H1 (cell line): Measurements from ENCODE around the gene HSDL2. TPM values are rescaled to one million over a fixed set of nuclear protein-coding genes. Genes with fewer than 3 reads are reported as not detected.

Experiments
- BACH1 ChIP-seq: IDR thresholded peaks from 2 replicates; pipeline ENCODE4 v1.6.1; 2012; ENCODE audit warnings: low read length, improper control_type of control experiment
- BCL11A ChIP-seq, 2 experiments: IDR thresholded peaks; one replicate each; pipeline ENCODE4 v1.6.1; 2011; ENCODE audit warnings: low read depth in 2 of 2, low read length in 2 of 2, mild to moderate bottlenecking in 2 of 2
- CBX8 ChIP-seq: fragments of 300-800, 300-1000 bp; sonication (generic); IDR thresholded peaks from 2 replicates; pipeline ENCODE4 v1.7.1; 2016; ENCODE audit warnings: low read depth, low read length, borderline replicate concordance
- CHD7 ChIP-seq: fragments of 300-600 bp; sonication (generic); IDR thresholded peaks from 2 replicates; pipeline ENCODE4 v1.7.1; 2012; ENCODE audit warnings: low read length, moderate library complexity, mild to moderate bottlenecking, inconsistent platforms; ENCODE audit not compliant: insufficient replicate concordance
- CTBP2 ChIP-seq: IDR thresholded peaks from 2 replicates; pipeline ENCODE4 v1.7.0; 2011; ENCODE audit warnings: borderline replicate concordance, mild to moderate bottlenecking, moderate library complexity, mixed read lengths, low read length; ENCODE audit not compliant: insufficient read depth, insufficient read length
- EGR1 ChIP-seq: IDR thresholded peaks from 2 replicates; pipeline ENCODE4 v1.6.1; 2011; ENCODE audit warnings: low read depth, low read length, borderline replicate concordance
- GTF2F1 ChIP-seq: IDR thresholded peaks from 2 replicates; pipeline ENCODE4 v1.6.1; 2012; ENCODE audit warnings: low read depth, low read length, improper control_type of control experiment, borderline replicate concordance
- MAX ChIP-seq: IDR thresholded peaks from 2 replicates; pipeline ENCODE4 v1.6.1; 2012; ENCODE audit warnings: inconsistent platforms
- SP2 ChIP-seq: IDR thresholded peaks from 2 replicates; pipeline ENCODE4 v1.6.1; 2012; ENCODE audit warnings: mild to moderate bottlenecking, low read length, inconsistent platforms
- SP4 ChIP-seq: IDR thresholded peaks from 2 replicates; pipeline ENCODE4 v1.6.1; 2012; ENCODE audit warnings: low read length, inconsistent platforms
- polyA plus RNA-seq, 7 experiments: library from polyadenylated mRNA; depleted of rRNA in 3 of 7; stranded (reverse) in 5 of 7; unstranded in 2 of 7; fragments of >200 nt in 5 of 7; fragments of 200-250 nt in 2 of 7; gene quantifications; 1 replicate in 5 of 7; 2 replicates in 1 of 7; 4 replicates in 1 of 7; pipeline versions ENCODE4 v1.2.1 to v1.2.3, GENCODE V29; 2011 to 2013; ENCODE audit warnings: missing spikeins in 2 of 7, mixed read lengths in 2 of 7
- total RNA-seq: library from RNA; stranded (reverse); fragmentation: NEBNext Ultra II Directional; extraction: Animal tissue kit (Norgen Biotek cat#: 25700); gene quantifications from 2 replicates; pipeline ENCODE4 v1.2.1, GENCODE V29; 2021
- TF ChIP-seq, protein P1 (sequence below): IDR thresholded peaks from 2 replicates; pipeline ENCODE4 v1.6.1; 2011; ENCODE audit warnings: low read length, improper control_type of control experiment

Gene HSDL2
- total and polyA plus RNA-seq, 2 of the 8 experiments (the other 6 are each of a cell fraction or from before 2014, with no cell fraction given): 6.6 to 15.4 TPM

DNA sequence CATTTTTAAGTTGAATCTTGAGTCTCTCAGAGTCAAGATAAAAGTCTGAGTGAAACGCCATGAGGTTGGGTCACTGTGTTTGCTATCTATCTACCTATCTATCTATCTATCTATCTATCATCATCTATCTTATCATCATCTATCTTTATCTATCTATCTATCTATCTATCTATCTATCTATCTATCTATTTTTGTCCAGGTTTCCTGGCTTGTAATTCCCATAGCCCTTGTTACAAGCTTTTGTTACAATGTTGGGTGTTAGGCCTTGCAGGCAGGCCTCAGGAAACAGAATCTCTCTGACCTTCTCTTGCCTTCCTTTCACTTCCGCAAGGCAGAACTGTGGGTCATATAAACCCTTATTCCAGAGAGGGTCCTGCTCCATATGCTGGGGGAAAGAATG lies 94.1 kb downstream of the HSDL2 start (continued):
- TF ChIP-seq CHD7 (no peak), BCL11A (IDR thresholded peaks at IDR 0.05; ENCODE audit: low read depth in 2 of 2, low read length in 2 of 2) (no peak), SP2 (no peak), BACH1 (no peak), MAX (no peak), EGR1 (no peak), GTF2F1 (no peak), CBX8 (no peak), SP4 (no peak), CTBP2 (no peak)
- TF ChIP-seq, protein P1, sequence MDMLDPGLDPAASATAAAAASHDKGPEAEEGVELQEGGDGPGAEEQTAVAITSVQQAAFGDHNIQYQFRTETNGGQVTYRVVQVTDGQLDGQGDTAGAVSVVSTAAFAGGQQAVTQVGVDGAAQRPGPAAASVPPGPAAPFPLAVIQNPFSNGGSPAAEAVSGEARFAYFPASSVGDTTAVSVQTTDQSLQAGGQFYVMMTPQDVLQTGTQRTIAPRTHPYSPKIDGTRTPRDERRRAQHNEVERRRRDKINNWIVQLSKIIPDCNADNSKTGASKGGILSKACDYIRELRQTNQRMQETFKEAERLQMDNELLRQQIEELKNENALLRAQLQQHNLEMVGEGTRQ: no peak
- TF ChIP-seq, all 59 proteins: peak for 0
